ENCODE results near the gene PAXX.

GRCh38 chr9:136978073-136978864 lies 14.0 kb upstream of the PAXX start:
- TF ChIP-seq POLR2AphosphoS5 (IDR thresholded peaks at IDR 0.05; ENCODE audit: low read depth) = no peak
- TF ChIP-seq CTCF (IDR thresholded peaks at IDR 0.05; ENCODE audit: insufficient read depth, low read length) = no peak
- no peak for TF ChIP-seq REST (IDR thresholded peaks at IDR 0.05; ENCODE audit: insufficient replicate concordance, low read depth)

Measured in HL-60 (cell line).